ENCODE measurements around the gene ATP5ME. TPM values are rescaled to one million over a fixed set of nuclear protein-coding genes. Genes with fewer than 3 reads are reported as not detected.

ATP5ME gene
- 93.5 and 110 TPM in 2 replicates for total RNA-seq

GRCh38 chr4:674172-675035 is at the start of gene ATP5ME, which contains the start of gene MYL5:
Gene ATP5ME (minus strand): TSS chr4:674276. CDS start chr4:674247, 29 bp downstream.
Gene MYL5 (plus strand): TSS chr4:674542. CDS start chr4:678027, 3,485 bp downstream.

GRCh38 chr4:705278-706082 is 31.4 kb upstream of the ATP5ME start, which contains the start of gene PCGF3:
Gene PCGF3 (plus strand): TSS chr4:705832. CDS start chr4:733681, 27,849 bp downstream.

GRCh38 chr4:688854-689681 is 15.0 kb upstream of the ATP5ME start, which contains the start of gene SLC49A3:
Gene SLC49A3 (minus strand): TSS chr4:689151. CDS start chr4:689127, 24 bp downstream.

GRCh38 chr4:624705-625590 is 49.1 kb downstream of the ATP5ME start, which contains the start of gene PDE6B:
Gene PDE6B (plus strand): TSS chr4:625573. CDS start chr4:625627, 54 bp downstream.

Other genes with a start within 250 kb of the ATP5ME start
- gene ZNF721, start 175.1 kb downstream of the ATP5ME start, total RNA-seq = 25.5 and 30.1 TPM in 2 replicates
- 47.6 and 54.0 TPM in 2 replicates for gene PIGG, start 175.1 kb downstream of the ATP5ME start, total RNA-seq
- gene TMEM271, start 98.0 kb downstream of the ATP5ME start, total RNA-seq = not detected in 2 replicates
- 1.5 TPM in 1 of 2 replicates, not detected in the other for gene PDE6B, start 48.7 kb downstream of the ATP5ME start, total RNA-seq
- 16.6 and 23.0 TPM in 2 replicates for gene MYL5, start 266 bp upstream of the ATP5ME start, total RNA-seq
- gene SLC49A3, start 14.9 kb upstream of the ATP5ME start, total RNA-seq = 4.2 and 15.5 TPM in 2 replicates
- 29.4 and 32.4 TPM in 2 replicates for gene PCGF3, start 31.6 kb upstream of the ATP5ME start, total RNA-seq
- gene CPLX1, start 151.9 kb upstream of the ATP5ME start, total RNA-seq = 0.17 TPM in 1 of 2 replicates, not detected in the other

All from smooth muscle cell of trachea (primary cell).